SK-N-SH treated with all-trans-retinoic acid at 6 μM for 48 hours (cell line): ENCODE measurements around the gene COIL.

Source experiments
- ARNTL ChIP-seq: fragments of 450-650 bp; formaldehyde crosslinking; IDR thresholded peaks from 2 replicates; pipeline ENCODE4 v1.5.0; 2020; ENCODE audit warnings: low read depth, mild to moderate bottlenecking, moderate library complexity, borderline replicate concordance
- BACH2 ChIP-seq: fragments of 250-450 bp; sonication (Bioruptor Pico); IDR thresholded peaks from 2 replicates; pipeline ENCODE4 v1.9.0; 2021; ENCODE audit warnings: mild to moderate bottlenecking, borderline replicate concordance
- ESRRG ChIP-seq: fragments of 250-450 bp; sonication (Bioruptor Pico); IDR thresholded peaks from 2 replicates; pipeline ENCODE4 v1.6.1; 2021; ENCODE audit warnings: mild to moderate bottlenecking
- ISL1 ChIP-seq: fragments of 250-450 bp; sonication (Bioruptor Pico); IDR thresholded peaks from 2 replicates; pipeline ENCODE4 v2.1.2; 2022; ENCODE audit warnings: mild to moderate bottlenecking, moderate library complexity
- RARB ChIP-seq: fragments of 250-450 bp; sonication (Bioruptor Pico); IDR thresholded peaks from 2 replicates; pipeline ENCODE4 v1.8.0; 2021; ENCODE audit warnings: mild to moderate bottlenecking, moderate library complexity
- ZC3H10 ChIP-seq: fragments of 250-450 bp; sonication (Bioruptor Pico); IDR thresholded peaks from 2 replicates; pipeline ENCODE4 v1.5.1; 2021; ENCODE audit warnings: mild to moderate bottlenecking, moderate library complexity
- ZFP30 ChIP-seq: fragments of 450-650 bp; formaldehyde crosslinking; IDR thresholded peaks from 2 replicates; pipeline ENCODE4 v1.5.0; 2022; ENCODE audit warnings: mild to moderate bottlenecking, moderate library complexity
- ZNF565 ChIP-seq: fragments of 450-650 bp; formaldehyde crosslinking; conservative IDR thresholded peaks from 2 replicates; pipeline ENCODE4 v1.5.0; 2020; ENCODE audit warnings: low read depth, mild to moderate bottlenecking, moderate library complexity
- ZNF70 ChIP-seq: fragments of 450-650 bp; formaldehyde crosslinking; IDR thresholded peaks from 2 replicates; pipeline ENCODE4 v1.5.0; 2020; ENCODE audit warnings: mild to moderate bottlenecking, moderate library complexity
- TF ChIP-seq, protein P1 (sequence below): fragments of 250-450 bp; sonication (Bioruptor Pico); IDR thresholded peaks from 2 replicates; pipeline ENCODE4 v1.8.0; 2021; ENCODE audit warnings: low read depth, mild to moderate bottlenecking, moderate library complexity, borderline replicate concordance
- TF ChIP-seq, protein P2 (sequence below): fragments of 250-450 bp; sonication (Bioruptor Pico); IDR thresholded peaks from 2 replicates; pipeline ENCODE4 v1.5.1; 2020; ENCODE audit warnings: low read depth, mild to moderate bottlenecking, moderate library complexity
- TF ChIP-seq, protein P3 (sequence below): fragments of 250-450 bp; sonication (Bioruptor Pico); IDR thresholded peaks from 2 replicates; pipeline ENCODE4 v1.8.0; 2020; ENCODE audit warnings: mild to moderate bottlenecking, moderate library complexity, borderline replicate concordance
- TF ChIP-seq, protein P4 (sequence below): fragments of 250-450 bp; sonication (Bioruptor Pico); IDR thresholded peaks from 2 replicates; pipeline ENCODE4 v1.5.0; 2020; ENCODE audit warnings: mild to moderate bottlenecking, moderate library complexity

DNA sequence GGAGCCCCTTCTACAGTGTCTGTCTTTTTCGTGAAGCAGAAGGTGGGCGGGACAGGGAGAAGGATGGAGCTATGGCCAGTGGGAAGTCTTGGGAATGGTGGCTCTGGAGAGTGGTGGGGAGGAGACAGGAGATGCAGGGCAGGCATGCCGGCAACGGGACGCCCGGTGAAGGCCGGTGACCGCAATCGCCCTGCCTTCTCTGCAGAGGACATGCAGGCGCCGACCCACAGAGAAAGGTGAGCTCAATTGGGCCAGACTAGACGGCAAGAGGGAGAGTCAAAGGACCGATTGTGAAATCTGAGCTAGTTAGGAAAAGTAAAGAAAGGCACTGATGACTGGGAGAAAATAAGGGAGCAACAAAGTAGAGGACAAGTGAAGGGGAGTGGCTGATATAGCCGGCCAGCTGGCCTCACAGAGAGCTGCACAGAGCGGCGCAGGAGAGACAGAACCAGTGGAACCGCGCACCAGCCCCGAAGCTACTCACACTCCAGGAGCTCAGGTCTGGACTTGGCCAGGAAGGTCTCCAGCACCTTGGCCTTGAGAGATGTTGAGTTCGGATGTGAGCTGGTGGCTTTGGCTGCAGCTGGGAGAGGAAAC, 65.9 kb downstream of the COIL start:
- TF ChIP-seq ESRRG (CRISPR knock-in tag) (no peak), BACH2 (CRISPR knock-in tag) (no peak), ZFP30 (CRISPR knock-in tag) (no peak), ZC3H10 (CRISPR knock-in tag) (no peak), ZNF565 (CRISPR knock-in tag) (no peak), ARNTL (CRISPR knock-in tag) (no peak), RARB (CRISPR knock-in tag) (no peak), ISL1 (CRISPR knock-in tag) (no peak), ZNF70 (CRISPR knock-in tag) (no peak)
- TF ChIP-seq, protein P1, sequence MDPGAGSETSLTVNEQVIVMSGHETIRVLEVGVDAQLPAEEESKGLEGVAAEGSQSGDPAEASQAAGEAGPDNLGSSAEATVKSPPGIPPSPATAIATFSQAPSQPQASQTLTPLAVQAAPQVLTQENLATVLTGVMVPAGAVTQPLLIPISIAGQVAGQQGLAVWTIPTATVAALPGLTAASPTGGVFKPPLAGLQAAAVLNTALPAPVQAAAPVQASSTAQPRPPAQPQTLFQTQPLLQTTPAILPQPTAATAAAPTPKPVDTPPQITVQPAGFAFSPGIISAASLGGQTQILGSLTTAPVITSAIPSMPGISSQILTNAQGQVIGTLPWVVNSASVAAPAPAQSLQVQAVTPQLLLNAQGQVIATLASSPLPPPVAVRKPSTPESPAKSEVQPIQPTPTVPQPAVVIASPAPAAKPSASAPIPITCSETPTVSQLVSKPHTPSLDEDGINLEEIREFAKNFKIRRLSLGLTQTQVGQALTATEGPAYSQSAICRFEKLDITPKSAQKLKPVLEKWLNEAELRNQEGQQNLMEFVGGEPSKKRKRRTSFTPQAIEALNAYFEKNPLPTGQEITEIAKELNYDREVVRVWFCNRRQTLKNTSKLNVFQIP (CRISPR knock-in tag), result no peak
- TF ChIP-seq, protein P2, sequence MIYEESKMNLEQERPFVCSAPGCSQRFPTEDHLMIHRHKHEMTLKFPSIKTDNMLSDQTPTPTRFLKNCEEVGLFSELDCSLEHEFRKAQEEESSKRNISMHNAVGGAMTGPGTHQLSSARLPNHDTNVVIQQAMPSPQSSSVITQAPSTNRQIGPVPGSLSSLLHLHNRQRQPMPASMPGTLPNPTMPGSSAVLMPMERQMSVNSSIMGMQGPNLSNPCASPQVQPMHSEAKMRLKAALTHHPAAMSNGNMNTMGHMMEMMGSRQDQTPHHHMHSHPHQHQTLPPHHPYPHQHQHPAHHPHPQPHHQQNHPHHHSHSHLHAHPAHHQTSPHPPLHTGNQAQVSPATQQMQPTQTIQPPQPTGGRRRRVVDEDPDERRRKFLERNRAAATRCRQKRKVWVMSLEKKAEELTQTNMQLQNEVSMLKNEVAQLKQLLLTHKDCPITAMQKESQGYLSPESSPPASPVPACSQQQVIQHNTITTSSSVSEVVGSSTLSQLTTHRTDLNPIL (CRISPR knock-in tag), result no peak
- TF ChIP-seq, protein P3, sequence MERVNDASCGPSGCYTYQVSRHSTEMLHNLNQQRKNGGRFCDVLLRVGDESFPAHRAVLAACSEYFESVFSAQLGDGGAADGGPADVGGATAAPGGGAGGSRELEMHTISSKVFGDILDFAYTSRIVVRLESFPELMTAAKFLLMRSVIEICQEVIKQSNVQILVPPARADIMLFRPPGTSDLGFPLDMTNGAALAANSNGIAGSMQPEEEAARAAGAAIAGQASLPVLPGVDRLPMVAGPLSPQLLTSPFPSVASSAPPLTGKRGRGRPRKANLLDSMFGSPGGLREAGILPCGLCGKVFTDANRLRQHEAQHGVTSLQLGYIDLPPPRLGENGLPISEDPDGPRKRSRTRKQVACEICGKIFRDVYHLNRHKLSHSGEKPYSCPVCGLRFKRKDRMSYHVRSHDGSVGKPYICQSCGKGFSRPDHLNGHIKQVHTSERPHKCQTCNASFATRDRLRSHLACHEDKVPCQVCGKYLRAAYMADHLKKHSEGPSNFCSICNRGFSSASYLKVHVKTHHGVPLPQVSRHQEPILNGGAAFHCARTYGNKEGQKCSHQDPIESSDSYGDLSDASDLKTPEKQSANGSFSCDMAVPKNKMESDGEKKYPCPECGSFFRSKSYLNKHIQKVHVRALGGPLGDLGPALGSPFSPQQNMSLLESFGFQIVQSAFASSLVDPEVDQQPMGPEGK (CRISPR knock-in tag), result no peak
- TF ChIP-seq, protein P4, sequence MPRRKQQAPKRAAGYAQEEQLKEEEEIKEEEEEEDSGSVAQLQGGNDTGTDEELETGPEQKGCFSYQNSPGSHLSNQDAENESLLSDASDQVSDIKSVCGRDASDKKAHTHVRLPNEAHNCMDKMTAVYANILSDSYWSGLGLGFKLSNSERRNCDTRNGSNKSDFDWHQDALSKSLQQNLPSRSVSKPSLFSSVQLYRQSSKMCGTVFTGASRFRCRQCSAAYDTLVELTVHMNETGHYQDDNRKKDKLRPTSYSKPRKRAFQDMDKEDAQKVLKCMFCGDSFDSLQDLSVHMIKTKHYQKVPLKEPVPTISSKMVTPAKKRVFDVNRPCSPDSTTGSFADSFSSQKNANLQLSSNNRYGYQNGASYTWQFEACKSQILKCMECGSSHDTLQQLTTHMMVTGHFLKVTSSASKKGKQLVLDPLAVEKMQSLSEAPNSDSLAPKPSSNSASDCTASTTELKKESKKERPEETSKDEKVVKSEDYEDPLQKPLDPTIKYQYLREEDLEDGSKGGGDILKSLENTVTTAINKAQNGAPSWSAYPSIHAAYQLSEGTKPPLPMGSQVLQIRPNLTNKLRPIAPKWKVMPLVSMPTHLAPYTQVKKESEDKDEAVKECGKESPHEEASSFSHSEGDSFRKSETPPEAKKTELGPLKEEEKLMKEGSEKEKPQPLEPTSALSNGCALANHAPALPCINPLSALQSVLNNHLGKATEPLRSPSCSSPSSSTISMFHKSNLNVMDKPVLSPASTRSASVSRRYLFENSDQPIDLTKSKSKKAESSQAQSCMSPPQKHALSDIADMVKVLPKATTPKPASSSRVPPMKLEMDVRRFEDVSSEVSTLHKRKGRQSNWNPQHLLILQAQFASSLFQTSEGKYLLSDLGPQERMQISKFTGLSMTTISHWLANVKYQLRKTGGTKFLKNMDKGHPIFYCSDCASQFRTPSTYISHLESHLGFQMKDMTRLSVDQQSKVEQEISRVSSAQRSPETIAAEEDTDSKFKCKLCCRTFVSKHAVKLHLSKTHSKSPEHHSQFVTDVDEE, result no peak
